ENCODE results near the gene ISL1. TPM values are rescaled to one million over a fixed set of nuclear protein-coding genes. Genes with fewer than 3 reads are reported as not detected.

Gene ISL1
- total and polyA plus RNA-seq, 2 of the 4 experiments (the other 2 are of a cell fraction): under 0.01 TPM; not detected in 1

- dilution Hi-C loops (cut with HindIII; ENCODE audit: low sequenced_read_pairs, unreplicated experiment) (no loop called here), in situ Hi-C loops (cut with MboI; ENCODE audit: low sequenced_read_pairs) (loop anchor here (25.0 kb wide), 1 partner anchor 1268 kb away; no protein-coding TSS in a partner anchor), intact Hi-C loops (cut with micrococcal nuclease) (no loop called here)
- TF ChIP-seq CTCF (conservative IDR thresholded peaks at IDR 0.05; ENCODE audit: low read depth, low read length): no peak
- no peak for TF ChIP-seq RCOR1 (IDR thresholded peaks at IDR 0.05; ENCODE audit: insufficient replicate concordance, low read length)
- no peak for TF ChIP-seq MAFK (IDR thresholded peaks at IDR 0.05; ENCODE audit: low read depth, low read length)
- no peak for TF ChIP-seq ELK1 (IDR thresholded peaks at IDR 0.05; ENCODE audit: borderline replicate concordance, low read depth, low read length)
- TF ChIP-seq CEBPB (IDR thresholded peaks at IDR 0.05; ENCODE audit: low read depth, low read length): no peak
- DNase-seq (no peak), ATAC-seq (ENCODE audit: low read depth) (no peak)
- no peaks in the 10 kb centered on the region for H4K20me1 ChIP-seq (ENCODE audit: insufficient read depth, low read length)
- no peak overlapping the region for H2BK15ac ChIP-seq (ENCODE audit: low read depth, low read length)
- H3K4me2 ChIP-seq (ENCODE audit: low read depth, low read length): no peak overlapping the region
- H4K5ac ChIP-seq (ENCODE audit: low read depth, low read length): no peak overlapping the region
- H3K4ac ChIP-seq (ENCODE audit: low read depth, low read length): no peak overlapping the region
- no peak overlapping the region for H3K56ac ChIP-seq (ENCODE audit: extremely low read depth, insufficient read depth, low read length)
- no peak overlapping the region for H2BK120ac ChIP-seq (ENCODE audit: low read depth, low read length)
- H3K4me1 ChIP-seq (ENCODE audit: control insufficient read depth, insufficient read depth, low read length): no peaks in the 10 kb centered on the region
- no peaks in the 10 kb centered on the region for H3K79me1 ChIP-seq (ENCODE audit: low read depth in 1 of 2, low read length in 2 of 2)
- H3K36me3 ChIP-seq (ENCODE audit: control insufficient read depth, insufficient read depth, low read length): no peaks in the 10 kb centered on the region
- no peak overlapping the region for H2AK9ac ChIP-seq (replicated peaks; ENCODE audit: low read depth, low read length, poor library complexity)
- H2AK5ac ChIP-seq (ENCODE audit: low read depth, low read length): no peak overlapping the region
- H3K9ac ChIP-seq (ENCODE audit: low read depth, low read length): no peak overlapping the region
- no TSS peak for BruUV-seq (replicated peaks)
- peaks cover 19% of the 10 kb centered on the region for H3K27me3 ChIP-seq (ENCODE audit: control insufficient read depth, insufficient read depth, low read length)
- H3K23ac ChIP-seq (ENCODE audit: low read depth, low read length): no peak overlapping the region
- H4K8ac ChIP-seq (ENCODE audit: low read depth in 2 of 2, low read length in 2 of 2): no peak overlapping the region
- CTCF ChIA-PET: no interaction called here
- H3K14ac ChIP-seq (replicated peaks; ENCODE audit: low read depth, low read length): no peak overlapping the region
- H3K4me3 ChIP-seq (ENCODE audit: insufficient read depth, low read depth, low read length): no peak overlapping the region
- no peak overlapping the region for H4K91ac ChIP-seq (ENCODE audit: insufficient read depth, low read depth, low read length)
- no peaks in the 10 kb centered on the region for H3K9me1 ChIP-seq (ENCODE audit: insufficient read depth, low read length)
- no peaks in the 10 kb centered on the region for H3K9me3 ChIP-seq (ENCODE audit: control insufficient read depth, insufficient read depth, low read length)
- H2BK20ac ChIP-seq (ENCODE audit: low read depth, low read length): no peak overlapping the region
- H3K27ac ChIP-seq (ENCODE audit: insufficient read depth, low read length): no peak overlapping the region
- WGBS, 2 experiments (ENCODE audit: extremely low coverage in 2 of 2, insufficient read length in 1 of 2): no CpG with 5 or more reads among the region's 2 CpGs
- no peak overlapping the region for H2AFZ ChIP-seq (replicated peaks; ENCODE audit: low read length, poor library complexity)
- POLR2A ChIA-PET (ENCODE audit: unreplicated experiment): no interaction called here
- no peak overlapping the region for H2BK5ac ChIP-seq (ENCODE audit: low read depth, low read length, poor library complexity, severe bottlenecking)
- no peak overlapping the region for H3K18ac ChIP-seq (ENCODE audit: low read depth, low read length)
These were observed 11.4 kb downstream of the ISL1 start for GRCh38 chr5:51394609-51395008.
